Neural crest cell (in vitro differentiated cells): Measurements from ENCODE around the gene OR2V1. TPM values are rescaled to one million over a fixed set of nuclear protein-coding genes. Genes with fewer than 3 reads are reported as not detected.
"Not testable (repeated sequence)": the region's sequence is repeated elsewhere in the genome, so short reads cannot be mapped to it uniquely, and the experiment has no call there.

ENCODE experiments used
- DNase-seq: peaks from one replicate; pipeline ENCODE4 v3.0.0; 2021; ENCODE audit warnings: low read depth, mixed read lengths, low spot score
- H3K27ac Mint-ChIP-seq: one replicate; pipeline ENCODE4 v1.8.0; 2021; ENCODE audit warnings: mild to moderate bottlenecking, mixed read lengths; ENCODE audit not compliant: unreplicated experiment
- H3K27me3 Mint-ChIP-seq: 2 replicates; pipeline ENCODE4 v1.8.0; 2021; ENCODE audit warnings: low read depth, mild to moderate bottlenecking, mixed read lengths
- H3K36me3 Mint-ChIP-seq: 2 replicates; pipeline ENCODE4 v1.8.0; 2021; ENCODE audit warnings: low read depth, mild to moderate bottlenecking, mixed read lengths
- H3K4me1 Mint-ChIP-seq: 2 replicates; pipeline ENCODE4 v1.8.0; 2021; ENCODE audit warnings: mixed read lengths
- H3K4me3 Mint-ChIP-seq: one replicate; pipeline ENCODE4 v1.8.0; 2021; ENCODE audit warnings: mild to moderate bottlenecking, mixed read lengths
- H3K9me3 Mint-ChIP-seq: 2 replicates; pipeline ENCODE4 v1.8.0; 2021; ENCODE audit warnings: mixed read lengths
- CTCF ChIP-seq: fragments of 200-600 bp; sonication (generic); conservative IDR thresholded peaks from 2 replicates; pipeline ENCODE4 v1.5.0; 2021; ENCODE audit warnings: antibody characterized with exemption, mild to moderate bottlenecking
- total RNA-seq: library from RNA; stranded (reverse); gene quantifications from 2 replicates; pipeline ENCODE4 v1.2.1, GENCODE V29; 2021

OR2V1 gene
- total RNA-seq, 1 donor from 2014 or later = not detected

- H3K9me3 Mint-ChIP-seq = peaks cover 6% of the 10 kb centered on the region
- H3K4me1 Mint-ChIP-seq = peaks cover 9% of the 10 kb centered on the region
- no peak for DNase-seq
- H3K27ac Mint-ChIP-seq = no peak overlapping the region
- no peak overlapping the region for H3K4me3 Mint-ChIP-seq
- H3K27me3 Mint-ChIP-seq = peaks cover 46% of the 10 kb centered on the region
- no peak for TF ChIP-seq CTCF
- no peaks in the 10 kb centered on the region for H3K36me3 Mint-ChIP-seq
These were observed 5.5 kb upstream of the OR2V1 start for GRCh38 chr5:181136361-181136955.

- TF ChIP-seq CTCF = no peak
- no peak for DNase-seq
- no peaks in the 10 kb centered on the region for H3K36me3 Mint-ChIP-seq
- peaks cover 45% of the 10 kb centered on the region for H3K27me3 Mint-ChIP-seq
- no peak overlapping the region for H3K4me3 Mint-ChIP-seq
- H3K4me1 Mint-ChIP-seq = peaks cover 9% of the 10 kb centered on the region
- peaks cover 6% of the 10 kb centered on the region for H3K9me3 Mint-ChIP-seq
- no peak overlapping the region for H3K27ac Mint-ChIP-seq
These were observed 3.3 kb upstream of the OR2V1 start for GRCh38 chr5:181134259-181134658.

GRCh38 chr5:181133610-181134231, 2.8 kb upstream of the OR2V1 start:
- Mint-ChIP-seq H3K9me3 (peaks cover 2% of the 10 kb centered on the region), H3K36me3 (no peaks in the 10 kb centered on the region), H3K27me3 (peaks cover 49% of the 10 kb centered on the region)

GRCh38 chr5:181133083-181133482, 2.1 kb upstream of the OR2V1 start:
- Mint-ChIP-seq H3K4me3 (no peak overlapping the region), H3K9me3 (no peaks in the 10 kb centered on the region), H3K27ac (no peak overlapping the region), H3K4me1 (peaks cover 9% of the 10 kb centered on the region), H3K27me3 (peaks cover 55% of the 10 kb centered on the region), H3K36me3 (no peaks in the 10 kb centered on the region)
- no peak for DNase-seq
- TF ChIP-seq CTCF = no peak

More at GRCh38 chr5:181133610-181134231, 2.8 kb upstream of the OR2V1 start:
- TF ChIP-seq CTCF = no peak
- H3K4me3 Mint-ChIP-seq = no peak overlapping the region
- peaks cover 9% of the 10 kb centered on the region for H3K4me1 Mint-ChIP-seq
- no peak overlapping the region for H3K27ac Mint-ChIP-seq
- DNase-seq = no peak

GRCh38 chr5:181131514-181131913, 545 bp upstream of the OR2V1 start:
- Mint-ChIP-seq H3K27me3 (peaks cover 66% of the 10 kb centered on the region), H3K4me3 (no peak overlapping the region), H3K9me3 (no peaks in the 10 kb centered on the region), H3K27ac (no peak overlapping the region), H3K4me1 (peaks cover 9% of the 10 kb centered on the region), H3K36me3 (no peaks in the 10 kb centered on the region)
- no peak for DNase-seq
- TF ChIP-seq CTCF = no peak

GRCh38 chr5:181130081-181130480, 888 bp downstream of the OR2V1 start:
- H3K4me1 Mint-ChIP-seq, DNase-seq, H3K9me3 Mint-ChIP-seq, H3K4me3 Mint-ChIP-seq, H3K36me3 Mint-ChIP-seq, H3K27ac Mint-ChIP-seq: not testable (repeated sequence)
- H3K27me3 Mint-ChIP-seq = peaks cover 66% of the 10 kb centered on the region
